PC-9 (cell line): ENCODE measurements around the gene CXCL3.

Experiments
- CTCF ChIP-seq: fragments of 200-600 bp; sonication (generic); conservative IDR thresholded peaks from 2 replicates; pipeline ENCODE4 v1.6.1; 2017; ENCODE audit warnings: mixed run types, antibody characterized with exemption, mild to moderate bottlenecking, moderate library complexity
- EZH2 ChIP-seq: fragments of 200-600 bp; sonication (generic); IDR thresholded peaks from 2 replicates; pipeline ENCODE4 v1.8.0; 2017; ENCODE audit warnings: antibody characterized with exemption, low read depth

DNA sequence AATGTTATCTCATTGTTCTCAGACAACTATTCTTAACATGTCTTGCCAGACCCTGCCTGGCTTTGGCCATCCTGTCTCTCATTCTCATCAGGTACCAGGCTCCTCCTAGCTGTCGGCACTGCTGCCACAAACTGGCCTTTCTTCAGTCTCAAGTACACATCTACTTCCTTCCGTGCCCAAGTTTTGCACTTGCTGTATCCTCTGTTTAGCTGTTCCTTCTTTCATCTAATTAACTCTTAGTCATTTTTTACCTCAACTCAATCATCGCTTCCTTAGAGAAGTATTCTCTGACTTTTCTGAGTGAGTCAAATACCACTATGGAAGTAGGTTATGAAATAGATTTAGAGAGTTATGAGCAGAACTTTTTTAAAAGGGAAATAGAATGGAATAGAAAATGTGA, 19.7 kb downstream of the CXCL3 start:
- TF ChIP-seq CTCF (no peak), EZH2 (no peak)
